Spleen (tissue), 7 donors: ENCODE measurements around the gene SYNE2.

ENCODE experiments used
- CTCF ChIP-seq, 11 experiments: fragments of 200-600 bp in 7 of 11; fragments of 450-650 bp in 4 of 11; sonication (generic) in 4 of 11; IDR thresholded peaks in 8 of 11; conservative IDR thresholded peaks in 3 of 11; 1 replicate in 7 of 11; 2 replicates in 4 of 11; pipeline versions ENCODE4 v1.4.0 to v1.8.0; 2016 to 2021; ENCODE audit warnings: antibody characterized with exemption in 11 of 11, inconsistent platforms in 4 of 11, mild to moderate bottlenecking in 1 of 11
- POLR2A ChIP-seq, 3 donors: fragments of 450-650 bp; IDR thresholded peaks; one replicate each; pipeline ENCODE4 v1.5.1; 2017; ENCODE audit warnings: antibody characterized with exemption in 3 of 3, mild to moderate bottlenecking in 1 of 3
- donor health status: DM: no; HTN: no; CAD: no; lungs with moderate emphysema.
- donor health status: DM: no; HTN: no; CAD: no.
- donor health status: DM: no; HTN: no; CAD: no.

- TF ChIP-seq CTCF (IDR thresholded peaks at IDR 0.05 in 8 of 11, conservative IDR thresholded peaks at IDR 0.05 in 3 of 11), result no peak
- TF ChIP-seq POLR2A (IDR thresholded peaks at IDR 0.05), result no peak
Measured at GRCh38 chr14:63896278-63896720, 43.5 kb downstream of the SYNE2 start.
